Neural progenitor cell (in vitro differentiated cells): ENCODE measurements around the gene SH2D1B. TPM values are rescaled to one million over a fixed set of nuclear protein-coding genes. Genes with fewer than 3 reads are reported as not detected.

Experiments
- DNase-seq: peaks from one replicate; pipeline ENCODE4 v3.0.0-alpha.2; 2016; ENCODE audit warnings: low spot score
- H2AFZ ChIP-seq: fragments of 200-600 bp; sonication (generic); replicated peaks from 2 replicates; pipeline ENCODE4 v1.6.1; 2016; ENCODE audit warnings: antibody characterized with exemption
- H3F3A ChIP-seq: fragments of 200-600 bp; sonication (generic); 2 replicates; pipeline ENCODE4 v1.6.1; 2016; ENCODE audit warnings: antibody characterized with exemption, low read depth
- H3K27ac ChIP-seq: fragments of 200-600 bp; sonication (generic); 2 replicates; pipeline ENCODE4 v1.5.1; 2016; ENCODE audit warnings: mild to moderate bottlenecking
- H3K27me3 ChIP-seq: fragments of 200-600 bp; sonication (generic); 2 replicates; pipeline ENCODE4 v1.6.1; 2016; ENCODE audit warnings: mild to moderate bottlenecking, moderate library complexity
- H3K36me3 ChIP-seq: fragments of 200-600 bp; sonication (generic); 2 replicates; pipeline ENCODE4 v1.5.1; 2016
- H3K4me1 ChIP-seq: fragments of 200-600 bp; sonication (generic); 2 replicates; pipeline ENCODE4 v1.6.1; 2016; ENCODE audit warnings: mixed run types
- H3K4me2 ChIP-seq: fragments of 200-600 bp; sonication (generic); 2 replicates; pipeline ENCODE4 v1.6.1; 2016
- H3K4me3 ChIP-seq: fragments of 200-600 bp; sonication (generic); 2 replicates; pipeline ENCODE4 v1.5.1; 2016
- H3K79me2 ChIP-seq: fragments of 200-600 bp; sonication (generic); 2 replicates; pipeline ENCODE4 v1.6.1; 2016; ENCODE audit warnings: low read depth
- H3K9ac ChIP-seq: fragments of 200-600 bp; sonication (generic); 2 replicates; pipeline ENCODE4 v1.6.1; 2016
- H3K9me3 ChIP-seq: fragments of 200-600 bp; sonication (generic); 2 replicates; pipeline ENCODE4 v1.5.1; 2016; ENCODE audit warnings: low read depth
- H4K20me1 ChIP-seq: fragments of 200-600 bp; sonication (generic); 2 replicates; pipeline ENCODE4 v1.6.1; 2016; ENCODE audit warnings: low read depth
- H3K27ac Mint-ChIP-seq: 3 replicates; pipeline ENCODE4 v1.8.0; 2021; ENCODE audit warnings: mixed read lengths
- H3K27me3 Mint-ChIP-seq: 2 replicates; pipeline ENCODE4 v1.8.0; 2022; ENCODE audit warnings: low read depth, mild to moderate bottlenecking, inconsistent platforms, moderate library complexity, mixed read lengths; ENCODE audit not compliant: insufficient read depth
- H3K36me3 Mint-ChIP-seq: 3 replicates; pipeline ENCODE4 v1.8.0; 2021; ENCODE audit warnings: mixed read lengths
- H3K4me1 Mint-ChIP-seq: 3 replicates; pipeline ENCODE4 v1.8.0; 2021; ENCODE audit warnings: mixed read lengths
- H3K4me3 Mint-ChIP-seq: 3 replicates; pipeline ENCODE4 v1.8.0; 2021; ENCODE audit warnings: mild to moderate bottlenecking, moderate library complexity, mixed read lengths
- H3K9me3 Mint-ChIP-seq: 3 replicates; pipeline ENCODE4 v1.8.0; 2020; ENCODE audit warnings: mixed read lengths
- EZH2 ChIP-seq: fragments of 200-600 bp; sonication (generic); IDR thresholded peaks from 2 replicates; pipeline ENCODE4 v1.6.1; 2017; ENCODE audit warnings: antibody characterized with exemption, mild to moderate bottlenecking, moderate library complexity
- EZH2phosphoT487 ChIP-seq: fragments of 200-600 bp; sonication (generic); IDR thresholded peaks from 2 replicates; pipeline ENCODE4 v1.6.1; 2017; ENCODE audit warnings: antibody characterized with exemption
- total RNA-seq: library from RNA; depleted of rRNA; stranded (reverse); fragments of >200 nt; gene quantifications from 2 replicates; pipeline ENCODE4 v1.2.3, GENCODE V29; 2015; ENCODE audit warnings: low replicate concordance
- TF ChIP-seq, protein P1 (sequence below): fragments of 200-600 bp; sonication (generic); IDR thresholded peaks from 2 replicates; pipeline ENCODE4 v1.5.1; 2017; ENCODE audit warnings: antibody characterized with exemption, mild to moderate bottlenecking

Gene SH2D1B
- total RNA-seq, 1 donor from 2014 or later, result not detected

DNA sequence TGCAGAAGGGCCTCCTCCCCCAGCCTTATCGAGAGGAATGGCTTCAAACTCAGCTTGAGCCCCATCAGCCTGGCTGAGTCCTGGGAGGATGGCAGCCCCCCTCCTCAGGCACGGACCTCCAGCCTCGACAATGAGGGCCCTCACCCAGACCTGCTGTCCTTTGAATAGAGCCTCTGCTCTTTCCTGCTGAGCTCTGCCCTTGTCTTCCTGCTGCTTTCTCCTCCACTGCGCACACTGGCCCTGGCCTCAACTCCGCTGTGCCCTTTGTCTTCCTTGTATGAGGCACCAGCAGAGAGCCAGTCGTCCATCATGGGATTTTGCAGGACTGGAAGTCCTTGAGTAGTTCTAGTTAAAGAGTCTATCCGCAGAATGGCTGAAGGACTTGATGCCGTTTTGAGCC lies 28.4 kb downstream of the SH2D1B start:
- Mint-ChIP-seq H3K4me1 (peaks cover 52% of the 10 kb centered on the region), H3K9me3 (no peaks in the 10 kb centered on the region), H3K36me3 (peaks cover 26% of the 10 kb centered on the region), H3K27ac (peak overlapping the region; percentile 90), H3K27me3 (peaks cover 4% of the 10 kb centered on the region), H3K4me3 (no peak overlapping the region)
- H3F3A ChIP-seq, result peaks cover 15% of the 10 kb centered on the region
- DNase-seq, result no peak
- H3K27ac ChIP-seq, result no peak overlapping the region
- no peak overlapping the region for H3K4me2 ChIP-seq
- H3K79me2 ChIP-seq, result no peaks in the 10 kb centered on the region
- H3K4me3 ChIP-seq, result no peak overlapping the region
- no peak overlapping the region for H2AFZ ChIP-seq
- no peaks in the 10 kb centered on the region for H3K27me3 ChIP-seq
- no peaks in the 10 kb centered on the region for H4K20me1 ChIP-seq
- no peak overlapping the region for H3K9ac ChIP-seq
- TF ChIP-seq, protein P1, sequence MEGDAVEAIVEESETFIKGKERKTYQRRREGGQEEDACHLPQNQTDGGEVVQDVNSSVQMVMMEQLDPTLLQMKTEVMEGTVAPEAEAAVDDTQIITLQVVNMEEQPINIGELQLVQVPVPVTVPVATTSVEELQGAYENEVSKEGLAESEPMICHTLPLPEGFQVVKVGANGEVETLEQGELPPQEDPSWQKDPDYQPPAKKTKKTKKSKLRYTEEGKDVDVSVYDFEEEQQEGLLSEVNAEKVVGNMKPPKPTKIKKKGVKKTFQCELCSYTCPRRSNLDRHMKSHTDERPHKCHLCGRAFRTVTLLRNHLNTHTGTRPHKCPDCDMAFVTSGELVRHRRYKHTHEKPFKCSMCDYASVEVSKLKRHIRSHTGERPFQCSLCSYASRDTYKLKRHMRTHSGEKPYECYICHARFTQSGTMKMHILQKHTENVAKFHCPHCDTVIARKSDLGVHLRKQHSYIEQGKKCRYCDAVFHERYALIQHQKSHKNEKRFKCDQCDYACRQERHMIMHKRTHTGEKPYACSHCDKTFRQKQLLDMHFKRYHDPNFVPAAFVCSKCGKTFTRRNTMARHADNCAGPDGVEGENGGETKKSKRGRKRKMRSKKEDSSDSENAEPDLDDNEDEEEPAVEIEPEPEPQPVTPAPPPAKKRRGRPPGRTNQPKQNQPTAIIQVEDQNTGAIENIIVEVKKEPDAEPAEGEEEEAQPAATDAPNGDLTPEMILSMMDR, result no peak
- TF ChIP-seq EZH2 (no peak), EZH2phosphoT487 (no peak)
- no peaks in the 10 kb centered on the region for H3K9me3 ChIP-seq
- no peaks in the 10 kb centered on the region for H3K36me3 ChIP-seq
- H3K4me1 ChIP-seq, result peaks cover 38% of the 10 kb centered on the region

DNA sequence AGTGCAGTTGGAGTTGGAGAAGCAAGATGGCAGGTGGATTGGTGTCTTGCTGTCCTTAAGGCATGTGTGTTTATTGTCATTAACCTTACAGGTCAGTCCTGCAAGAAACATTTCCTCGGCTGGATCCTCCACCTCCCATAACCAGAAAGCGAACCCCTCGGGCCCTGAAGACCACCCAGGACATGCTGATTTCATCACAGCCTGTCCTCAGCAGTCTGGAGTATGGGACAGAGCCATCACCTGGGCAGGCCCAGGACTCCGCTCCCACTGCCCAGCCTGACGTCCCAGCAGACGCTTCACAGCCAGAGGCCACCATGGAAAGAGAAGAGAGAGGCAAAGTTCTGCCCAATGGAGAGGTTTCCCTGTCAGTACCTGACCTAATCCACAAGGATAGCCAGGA lies 28.8 kb downstream of the SH2D1B start:
- H3F3A ChIP-seq, result peaks cover 10% of the 10 kb centered on the region
- H3K27me3 Mint-ChIP-seq, result peaks cover 4% of the 10 kb centered on the region
- H3K9me3 Mint-ChIP-seq, result no peaks in the 10 kb centered on the region
- DNase-seq, result no peak
- no peak overlapping the region for H3K4me3 ChIP-seq
- H3K9ac ChIP-seq, result no peak overlapping the region
- H3K27ac Mint-ChIP-seq, result peak overlapping the region; percentile 87
- H3K36me3 Mint-ChIP-seq, result peaks cover 26% of the 10 kb centered on the region
- no peak overlapping the region for H3K4me3 Mint-ChIP-seq
- no peak overlapping the region for H2AFZ ChIP-seq
- H3K27me3 ChIP-seq, result no peaks in the 10 kb centered on the region
- no peaks in the 10 kb centered on the region for H3K36me3 ChIP-seq
- no peaks in the 10 kb centered on the region for H4K20me1 ChIP-seq
- peaks cover 33% of the 10 kb centered on the region for H3K4me1 ChIP-seq
- no peaks in the 10 kb centered on the region for H3K9me3 ChIP-seq
- TF ChIP-seq, protein P1, result no peak
- TF ChIP-seq EZH2 (no peak), EZH2phosphoT487 (no peak)
- H3K79me2 ChIP-seq, result no peaks in the 10 kb centered on the region
- H3K4me2 ChIP-seq, result no peak overlapping the region
- H3K4me1 Mint-ChIP-seq, result peaks cover 48% of the 10 kb centered on the region
- H3K27ac ChIP-seq, result no peak overlapping the region

DNA sequence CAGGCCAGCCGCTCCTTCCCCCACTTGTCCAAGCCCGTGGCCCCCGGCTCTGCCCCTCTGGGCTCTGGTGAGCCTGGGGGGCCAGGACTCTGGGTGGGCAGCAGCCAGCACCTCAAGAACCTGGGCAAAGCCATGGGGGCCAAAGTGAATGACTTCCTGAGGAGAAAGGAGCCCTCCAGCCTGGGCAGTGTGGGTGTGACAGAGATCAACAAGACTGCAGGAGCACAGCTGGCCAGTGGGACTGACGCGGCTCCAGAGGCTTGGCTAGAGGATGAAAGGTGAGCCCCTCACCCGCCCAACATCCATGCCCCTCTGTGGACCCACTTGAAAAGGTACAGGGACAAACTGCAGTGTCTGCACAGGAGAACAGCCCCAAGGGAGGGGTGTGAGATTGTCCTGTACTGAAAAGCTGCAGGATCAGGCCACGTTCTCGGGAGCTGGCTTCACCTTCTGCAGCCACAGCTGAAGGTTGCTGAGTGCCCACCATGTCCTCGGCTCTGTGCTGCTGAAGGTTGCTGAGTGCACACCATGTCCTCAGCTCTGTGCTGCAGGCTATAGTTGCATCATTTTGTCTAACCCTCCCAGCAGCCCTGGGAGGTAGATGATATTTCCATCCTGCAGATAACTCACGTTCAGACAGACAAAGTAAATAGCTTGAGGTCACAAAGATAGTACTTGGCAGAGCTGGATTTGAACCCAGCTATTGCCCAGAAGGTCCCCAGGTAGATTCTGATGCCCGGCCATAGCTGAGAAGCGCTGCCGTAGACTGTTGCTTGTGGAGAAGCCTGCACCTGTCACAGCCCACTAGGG lies 29.8 kb downstream of the SH2D1B start:
- no peaks in the 10 kb centered on the region for H3K27me3 ChIP-seq
- no peak overlapping the region for H3K4me3 ChIP-seq
- peaks cover 26% of the 10 kb centered on the region for H3K36me3 Mint-ChIP-seq
- H3K27ac ChIP-seq, result no peak overlapping the region
- no peak overlapping the region for H3K9ac ChIP-seq
- no peak overlapping the region for H3K4me3 Mint-ChIP-seq
- peaks cover under 1% of the 10 kb centered on the region for H3F3A ChIP-seq
- no peak overlapping the region for H3K4me2 ChIP-seq
- no peaks in the 10 kb centered on the region for H3K79me2 ChIP-seq
- DNase-seq, result no peak
- TF ChIP-seq EZH2phosphoT487, result no peak
- TF ChIP-seq EZH2, result no peak
- TF ChIP-seq, protein P1, result no peak
- no peaks in the 10 kb centered on the region for H4K20me1 ChIP-seq
- peaks cover 24% of the 10 kb centered on the region for H3K4me1 ChIP-seq
- H3K9me3 Mint-ChIP-seq, result no peaks in the 10 kb centered on the region
- no peak overlapping the region for H3K27ac Mint-ChIP-seq
- no peak overlapping the region for H2AFZ ChIP-seq
- no peaks in the 10 kb centered on the region for H3K9me3 ChIP-seq
- peaks cover 4% of the 10 kb centered on the region for H3K27me3 Mint-ChIP-seq
- H3K36me3 ChIP-seq, result no peaks in the 10 kb centered on the region
- H3K4me1 Mint-ChIP-seq, result peaks cover 38% of the 10 kb centered on the region
